HepG2 (cell line): ENCODE data around the gene PIR. TPM values are rescaled to one million over a fixed set of nuclear protein-coding genes. Genes with fewer than 3 reads are reported as not detected.

Source experiments
- ATAC-seq: fragments of 200-7000 bp; cut with Tn5 transposase; 3 replicates; pipeline ENCODE4 v1.9.1; 2020; ENCODE audit warnings: mild to moderate bottlenecking, moderate library complexity
- BruUV-seq: library from RNA; stranded (reverse); fragments of 400-500 nt; replicated peaks from 2 replicates; lab custom pipeline; 2021; lab: Mats Ljungman, UMichigan
- CTCF ChIA-PET: fragments of 300-600 bp; formaldehyde crosslinking; extraction: SDS; loops from one replicate; lab custom pipeline; 2021; ENCODE audit warnings: low total read pairs, inconsistent platforms, low intra/inter-chr PET ratio; lab: Yijun Ruan, JAX
- POLR2A ChIA-PET: fragments of 350-600 bp; sonication (Branson Sonifier 250); formaldehyde crosslinking; loops from one replicate; lab custom pipeline; 2020; ENCODE audit warnings: antibody characterized with exemption, inconsistent platforms; lab: Yijun Ruan, JAX
- DNase-seq: peaks from one replicate; pipeline ENCODE4 v3.0.0-alpha.2; 2015; ENCODE audit warnings: low spot score
- FAIRE-seq: peaks from 3 replicates; lab custom pipeline; 2011; peaks lifted over from hg19 to GRCh38; lab: Jason Lieb, UNC
- H2AFZ ChIP-seq: one replicate; pipeline ENCODE4 v1.6.1; 2011; ENCODE audit warnings: low read length, inconsistent platforms
- H3K27ac ChIP-seq: fragments of 300-600 bp; 3 replicates; pipeline ENCODE4 v1.8.0; 2011; ENCODE audit warnings: mixed run types, mild to moderate bottlenecking, mixed read lengths, low read length, inconsistent platforms; ENCODE audit not compliant: insufficient read depth; ENCODE audit errors: extremely low read length
- H3K27me3 ChIP-seq, 2 experiments: fragments of 200-600 bp in 1 of 2; 2 replicates in 1 of 2; 3 replicates in 1 of 2; pipeline versions ENCODE4 v1.6.0 to v1.8.0; 2011; ENCODE audit warnings: low read length in 2 of 2, mild to moderate bottlenecking in 2 of 2, moderate library complexity in 2 of 2, inconsistent platforms in 1 of 2; ENCODE audit not compliant: insufficient read depth in 2 of 2, control insufficient read depth in 1 of 2
- H3K36me3 ChIP-seq, 2 experiments: fragments of 200-600 bp in 1 of 2; replicated peaks in 1 of 2; 2 replicates in 1 of 2; 3 replicates in 1 of 2; pipeline versions ENCODE4 v1.5.1 to v1.8.0; 2011; ENCODE audit warnings: low read length in 2 of 2, inconsistent platforms in 1 of 2; ENCODE audit not compliant: insufficient read depth in 2 of 2, control insufficient read depth in 1 of 2
- H3K4me1 ChIP-seq: 2 replicates; pipeline ENCODE4 v1.5.1; 2012; ENCODE audit warnings: low read length, inconsistent platforms; ENCODE audit not compliant: insufficient read depth
- H3K4me2 ChIP-seq: 2 replicates; pipeline ENCODE4 v1.6.0; 2011; ENCODE audit warnings: low read depth, low read length, inconsistent platforms
- H3K4me3 ChIP-seq, 3 experiments: fragments of 200-600 bp in 1 of 3; sonication (generic), shearing (Covaris generic) in 1 of 3; replicated peaks in 1 of 3; 2 replicates each; pipeline ENCODE4 v1.5.1; 2011 to 2016; ENCODE audit warnings: low read length in 3 of 3, inconsistent platforms in 2 of 3, low read depth in 2 of 3, mild to moderate bottlenecking in 2 of 3, control low read depth in 1 of 3, mixed read lengths in 1 of 3; ENCODE audit not compliant: insufficient read depth in 1 of 3
- H3K79me2 ChIP-seq: one replicate; pipeline ENCODE4 v1.6.1; 2011; ENCODE audit warnings: low read length, inconsistent platforms; ENCODE audit not compliant: insufficient read depth
- H3K9ac ChIP-seq: 2 replicates; pipeline ENCODE4 v1.6.0; 2011; ENCODE audit warnings: mild to moderate bottlenecking, low read depth, low read length, inconsistent platforms; ENCODE audit not compliant: insufficient read depth
- H3K9me3 ChIP-seq: 2 replicates; pipeline ENCODE4 v1.5.1; 2012; ENCODE audit warnings: mild to moderate bottlenecking, low read length
- H4K20me1 ChIP-seq: 2 replicates; pipeline ENCODE4 v1.6.0; 2011; ENCODE audit warnings: inconsistent platforms, mild to moderate bottlenecking, low read length, moderate library complexity; ENCODE audit not compliant: insufficient read depth
- DNMT1 ChIP-seq: sonication (generic); formaldehyde crosslinking; IDR thresholded peaks from 2 replicates; pipeline ENCODE4 v1.5.1; 2020; ENCODE audit warnings: mild to moderate bottlenecking, missing genetic modification reagents
- GABPA ChIP-seq, 2 experiments: IDR thresholded peaks; 2 replicates each; pipeline ENCODE4 v1.6.1; 2011 to 2016; ENCODE audit warnings: low read depth in 2 of 2, low read length in 1 of 2, missing biosample characterization in 1 of 2, missing genetic modification characterization in 1 of 2
- SMC3 ChIP-seq: IDR thresholded peaks from 2 replicates; pipeline ENCODE4 v1.6.1; 2011; ENCODE audit warnings: low read length, improper control_type of control experiment
- SP5 ChIP-seq: IDR thresholded peaks from 2 replicates; pipeline ENCODE4 v1.6.1; 2016; ENCODE audit warnings: low read depth, borderline replicate concordance
- SSRP1 ChIP-seq: IDR thresholded peaks from 2 replicates; pipeline ENCODE4 v1.6.1; 2016; ENCODE audit warnings: control low read depth
- STAG1 ChIP-seq: sonication (generic); formaldehyde crosslinking; IDR thresholded peaks from 2 replicates; pipeline ENCODE4 v1.4.0; 2020; ENCODE audit warnings: missing genetic modification reagents
- ZNF709 ChIP-seq: sonication (generic); formaldehyde crosslinking; IDR thresholded peaks from 2 replicates; pipeline ENCODE4 v1.5.0; 2020; ENCODE audit warnings: mild to moderate bottlenecking, missing genetic modification reagents
- ZNF839 ChIP-seq: sonication (generic); formaldehyde crosslinking; IDR thresholded peaks from 2 replicates; pipeline ENCODE4 v1.4.0; 2020; ENCODE audit warnings: missing genetic modification reagents, mild to moderate bottlenecking, borderline replicate concordance
- WGBS: methylation state at CpG from one replicate; pipeline ENCODE4 v1.1.6; 2017; ENCODE audit warnings: low lambda C conversion rate; 5-methylcytosine and 5-hydroxymethylcytosine counted together
- in situ Hi-C: cut with HindIII; loops from 2 replicates; pipeline ENCODE4 v1.10.0; 2017; ENCODE audit warnings: low pct_unique_long_range_greater_than_20kb; ENCODE audit not compliant: extremely low pct_ligation_motif_present
- intact Hi-C: fragments of 100-400 bp; cut with micrococcal nuclease; formaldehyde crosslinking; loops from one replicate; pipeline ENCODE4 v1.10.0; 2022; ENCODE audit not compliant: unreplicated experiment
- polyA plus RNA-seq, 8 experiments: library from polyadenylated mRNA; depleted of rRNA in 3 of 8; stranded (reverse) in 7 of 8; unstranded in 1 of 8; fragments of >200 nt; fragmentation: Illumina TruSeq in 4 of 8; extraction: Trizol in 4 of 8; gene quantifications; 2 replicates each; pipeline versions ENCODE4 v1.2.1 to v1.2.3, GENCODE V29; 2011 to 2016; ENCODE audit warnings: low read depth in 4 of 8, missing spikeins in 1 of 8, mixed read lengths in 1 of 8; ENCODE audit not compliant: insufficient read depth in 1 of 8
- total RNA-seq, 5 experiments: library from RNA; depleted of rRNA; stranded (reverse); fragments of >200 nt; fragmentation: Illumina TruSeq; extraction: Trizol; gene quantifications; 2 replicates each; pipeline ENCODE4 v1.2.3, GENCODE V29; 2016; ENCODE audit warnings: low read depth in 1 of 5
- TF ChIP-seq, protein P1 (sequence below): sonication (generic); formaldehyde crosslinking; IDR thresholded peaks from 2 replicates; pipeline ENCODE4 v1.5.0; 2020; ENCODE audit warnings: mild to moderate bottlenecking, missing genetic modification reagents, moderate library complexity
- TF ChIP-seq, protein P2 (sequence below): fragments of 450-650 bp; IDR thresholded peaks from 2 replicates; pipeline ENCODE4 v1.6.1; 2016

PIR gene
- total and polyA plus RNA-seq, 2 of the 13 experiments (the other 11 are each of a cell fraction or from before 2014, with no cell fraction given) = 12.2 to 38.0 TPM

DNA sequence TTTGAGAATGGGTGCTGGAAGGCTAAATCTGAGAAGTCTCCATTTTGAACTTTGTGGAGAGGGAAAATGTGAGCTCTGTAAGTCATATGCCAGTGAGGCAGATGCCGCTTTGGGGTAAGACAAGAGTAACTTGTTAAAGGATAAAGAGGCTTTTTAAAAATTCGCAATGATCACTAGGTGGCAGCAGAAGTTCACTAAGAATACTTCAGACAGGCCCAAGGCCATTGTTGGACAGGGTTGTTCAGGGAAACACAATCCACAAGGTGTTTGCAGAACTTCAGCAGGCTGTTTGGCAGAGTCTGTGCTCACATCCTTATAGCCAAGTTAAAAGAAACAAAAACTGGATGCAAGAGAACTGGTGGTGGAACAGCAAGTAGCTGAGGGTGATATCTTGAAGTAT, 144.1 kb downstream of the PIR start:
- WGBS = 36% methylated on average over 2 of the region's 2 CpGs
- TF ChIP-seq, protein P1, sequence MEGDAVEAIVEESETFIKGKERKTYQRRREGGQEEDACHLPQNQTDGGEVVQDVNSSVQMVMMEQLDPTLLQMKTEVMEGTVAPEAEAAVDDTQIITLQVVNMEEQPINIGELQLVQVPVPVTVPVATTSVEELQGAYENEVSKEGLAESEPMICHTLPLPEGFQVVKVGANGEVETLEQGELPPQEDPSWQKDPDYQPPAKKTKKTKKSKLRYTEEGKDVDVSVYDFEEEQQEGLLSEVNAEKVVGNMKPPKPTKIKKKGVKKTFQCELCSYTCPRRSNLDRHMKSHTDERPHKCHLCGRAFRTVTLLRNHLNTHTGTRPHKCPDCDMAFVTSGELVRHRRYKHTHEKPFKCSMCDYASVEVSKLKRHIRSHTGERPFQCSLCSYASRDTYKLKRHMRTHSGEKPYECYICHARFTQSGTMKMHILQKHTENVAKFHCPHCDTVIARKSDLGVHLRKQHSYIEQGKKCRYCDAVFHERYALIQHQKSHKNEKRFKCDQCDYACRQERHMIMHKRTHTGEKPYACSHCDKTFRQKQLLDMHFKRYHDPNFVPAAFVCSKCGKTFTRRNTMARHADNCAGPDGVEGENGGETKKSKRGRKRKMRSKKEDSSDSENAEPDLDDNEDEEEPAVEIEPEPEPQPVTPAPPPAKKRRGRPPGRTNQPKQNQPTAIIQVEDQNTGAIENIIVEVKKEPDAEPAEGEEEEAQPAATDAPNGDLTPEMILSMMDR (CRISPR knock-in tag) = peak; percentile 63
- peak; percentile 35; the same call in 1 of the 2 replicates for TF ChIP-seq SMC3
- TF ChIP-seq DNMT1 (CRISPR knock-in tag) = no peak
- TF ChIP-seq ZNF839 (CRISPR knock-in tag) = no peak
- TF ChIP-seq STAG1 (CRISPR knock-in tag) = peak; percentile 71
- no peak for TF ChIP-seq SP5 (CRISPR knock-in tag)
- TF ChIP-seq ZNF709 (CRISPR knock-in tag) = no peak
- H3K4me3 ChIP-seq = no peak overlapping the region
- H2AFZ ChIP-seq = no peak overlapping the region
- H3K9me3 ChIP-seq = no peaks in the 10 kb centered on the region
- H3K9ac ChIP-seq = no peak overlapping the region
- CTCF ChIA-PET = interaction anchor here (0.9 kb wide), 1 partner anchor 119 kb away, joined by 4 read pairs; no protein-coding TSS in a partner anchor
- in situ Hi-C loops = loop anchor here (10.0 to 25.0 kb wide), 3 partner anchors 116 to 338 kb away; no protein-coding TSS in a partner anchor
- FAIRE-seq (peak; percentile 92), DNase-seq (peak; percentile 55), ATAC-seq (peak; percentile 75)
- H3K27me3 ChIP-seq = no peaks in the 10 kb centered on the region
- H3K27ac ChIP-seq = no peak overlapping the region
- H3K79me2 ChIP-seq = no peaks in the 10 kb centered on the region
- BruUV-seq = no TSS peak
- POLR2A ChIA-PET = no interaction called here
- no peak overlapping the region for H3K4me2 ChIP-seq
- no peaks in the 10 kb centered on the region for H3K36me3 ChIP-seq
- H4K20me1 ChIP-seq = no peaks in the 10 kb centered on the region
- intact Hi-C loops = loop anchor here (1.0 kb wide), 2 partner anchors 119 to 216 kb away; no protein-coding TSS in a partner anchor
- H3K4me1 ChIP-seq = no peaks in the 10 kb centered on the region

DNA sequence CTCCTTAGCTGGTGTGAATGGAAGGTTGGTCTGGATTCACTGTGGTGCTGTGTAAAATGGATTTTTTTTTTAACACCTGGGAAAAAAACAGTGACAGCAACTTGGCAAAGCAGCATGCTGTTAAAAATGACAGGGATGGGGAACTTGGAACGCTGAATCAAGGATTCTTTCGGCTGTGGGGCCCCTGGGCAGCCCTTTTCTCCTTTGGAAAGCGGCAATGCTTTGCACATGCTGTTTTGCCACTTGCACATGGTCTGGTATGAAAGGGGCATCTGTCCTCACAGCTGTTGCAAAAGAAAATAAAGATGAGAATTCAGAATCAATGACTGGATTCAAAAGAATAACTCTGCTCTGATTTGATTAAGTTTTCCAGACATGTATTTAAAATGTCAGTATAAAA, 147.2 kb downstream of the PIR start:
- ATAC-seq (no peak), DNase-seq (no peak), FAIRE-seq (no peak)
- in situ Hi-C loops (loop anchor here (10.0 to 25.0 kb wide), 3 partner anchors 119 to 341 kb away; no protein-coding TSS in a partner anchor), intact Hi-C loops (no loop called here)
- Histone ChIP-seq H3K4me2 (no peak overlapping the region), H3K79me2 (no peaks in the 10 kb centered on the region), H2AFZ (no peak overlapping the region), H3K27ac (no peak overlapping the region), H3K36me3 (no peaks in the 10 kb centered on the region), H3K4me3 (no peak overlapping the region), H4K20me1 (no peaks in the 10 kb centered on the region), H3K9ac (no peak overlapping the region), H3K9me3 (no peaks in the 10 kb centered on the region), H3K27me3 (no peaks in the 10 kb centered on the region), H3K4me1 (no peaks in the 10 kb centered on the region)
- TF ChIP-seq GABPA (IDR thresholded peaks at IDR 0.05; ENCODE audit: low read depth, low read length) (no peak), GABPA (CRISPR knock-in tag; IDR thresholded peaks at IDR 0.05; ENCODE audit: low read depth) (no peak), SSRP1 (no peak)
- TF ChIP-seq, protein P2, sequence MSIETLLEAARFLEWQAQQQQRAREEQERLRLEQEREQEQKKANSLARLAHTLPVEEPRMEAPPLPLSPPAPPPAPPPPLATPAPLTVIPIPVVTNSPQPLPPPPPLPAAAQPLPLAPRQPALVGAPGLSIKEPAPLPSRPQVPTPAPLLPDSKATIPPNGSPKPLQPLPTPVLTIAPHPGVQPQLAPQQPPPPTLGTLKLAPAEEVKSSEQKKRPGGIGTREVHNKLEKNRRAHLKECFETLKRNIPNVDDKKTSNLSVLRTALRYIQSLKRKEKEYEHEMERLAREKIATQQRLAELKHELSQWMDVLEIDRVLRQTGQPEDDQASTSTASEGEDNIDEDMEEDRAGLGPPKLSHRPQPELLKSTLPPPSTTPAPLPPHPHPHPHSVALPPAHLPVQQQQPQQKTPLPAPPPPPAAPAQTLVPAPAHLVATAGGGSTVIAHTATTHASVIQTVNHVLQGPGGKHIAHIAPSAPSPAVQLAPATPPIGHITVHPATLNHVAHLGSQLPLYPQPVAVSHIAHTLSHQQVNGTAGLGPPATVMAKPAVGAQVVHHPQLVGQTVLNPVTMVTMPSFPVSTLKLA = peak; percentile 47
- 87% methylated on average over 3 of the region's 3 CpGs for WGBS
- ChIA-PET POLR2A (no interaction called here), CTCF (no interaction called here)
- no TSS peak for BruUV-seq
